Panc1 (cell line): ENCODE results near the gene FGD4.

ENCODE experiments used
- CTCF ChIP-seq: fragments of 450-650 bp; IDR thresholded peaks from 2 replicates; pipeline ENCODE4 v1.5.1; 2017; ENCODE audit warnings: mild to moderate bottlenecking
- POLR2AphosphoS5 ChIP-seq: IDR thresholded peaks from 2 replicates; pipeline ENCODE4 v1.6.1; 2012; ENCODE audit warnings: mild to moderate bottlenecking, low read depth, low read length, moderate library complexity
- SIN3A ChIP-seq: IDR thresholded peaks from 2 replicates; pipeline ENCODE4 v1.6.1; 2012; ENCODE audit warnings: low read depth, mild to moderate bottlenecking, low read length, moderate library complexity, borderline replicate concordance; ENCODE audit not compliant: insufficient read depth

- TF ChIP-seq SIN3A (no peak), CTCF (no peak), POLR2AphosphoS5 (no peak)
These were observed 263.3 kb downstream of the FGD4 start for GRCh38 chr12:32662665-32663064.
